AML-193 (cell line): Measurements from ENCODE around the gene PEA15.
A peak's percentile ranks its signal among the peaks of the same experiment; 100 is the strongest.

Experiments used
- DNase-seq, 2 experiments: peaks; one replicate each; lab custom pipeline; 2025; lab: John Stamatoyannopoulos, UW

Gene PEA15

DNA sequence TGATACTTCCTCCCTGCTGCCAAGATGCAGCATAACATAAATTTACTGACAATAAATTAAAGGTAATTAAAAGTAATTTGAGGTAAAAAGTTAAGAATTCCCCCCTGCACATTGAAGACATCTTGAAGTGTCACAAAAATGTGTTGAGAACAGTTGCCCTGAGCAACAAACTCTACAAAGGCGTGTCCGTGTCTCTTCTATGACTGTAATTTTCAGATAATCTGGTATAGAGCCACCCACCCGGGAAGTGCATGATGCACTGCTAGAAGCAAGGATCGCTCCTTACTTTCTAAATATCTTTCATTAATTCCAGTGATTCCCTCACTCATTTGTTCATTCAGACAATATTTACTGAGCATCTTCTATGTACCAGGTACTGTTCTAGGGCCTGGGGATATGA is 25.8 kb upstream of the PEA15 start:
- DNase-seq, result no peak

GRCh38 chr1:160186246-160186645 is 18.9 kb upstream of the PEA15 start:
- no peak for DNase-seq

DNA sequence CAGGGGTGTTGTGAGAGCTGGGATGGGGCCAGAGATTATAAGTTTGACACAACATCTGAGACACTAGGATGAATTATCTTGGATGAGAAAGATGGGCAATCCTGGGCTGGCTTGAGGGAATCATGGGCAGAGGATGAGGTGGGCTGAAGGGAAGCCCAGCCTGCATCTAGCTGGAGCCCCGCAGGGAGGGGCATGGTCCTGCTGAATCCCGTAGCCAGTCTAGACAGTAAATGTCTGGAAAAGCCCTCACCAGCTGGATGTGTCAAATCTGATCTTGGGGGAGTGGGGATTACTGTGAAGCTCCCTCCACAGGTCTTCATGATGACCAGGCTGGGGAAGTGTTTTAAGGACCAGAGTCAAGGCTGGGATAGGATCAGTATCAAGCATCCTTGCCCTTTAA is 18.5 kb upstream of the PEA15 start:
- no peak for DNase-seq

- DNase-seq, result no peak
Measured at GRCh38 chr1:160187407-160187806, 17.8 kb upstream of the PEA15 start.

DNA sequence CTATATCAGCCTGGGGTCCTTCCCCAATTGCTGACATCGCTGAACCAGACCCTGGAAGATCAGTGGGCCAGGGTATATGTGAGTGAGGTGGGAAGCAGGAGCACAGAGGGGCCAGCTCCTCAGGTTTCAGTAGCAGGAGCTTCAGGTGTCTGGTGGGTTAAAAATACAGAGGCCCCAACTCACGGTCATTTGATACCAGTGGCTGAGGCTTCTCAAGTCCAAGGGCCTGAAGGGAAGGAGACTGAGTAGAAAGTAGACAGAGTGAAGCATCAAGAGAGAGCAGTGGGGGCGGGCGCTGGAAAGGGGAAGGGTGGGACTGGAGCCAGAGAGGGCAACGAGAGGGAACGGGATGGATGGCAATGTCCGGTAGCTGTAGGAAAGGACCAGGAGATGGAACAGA is 16.8 kb upstream of the PEA15 start:
- no peak for DNase-seq

DNA sequence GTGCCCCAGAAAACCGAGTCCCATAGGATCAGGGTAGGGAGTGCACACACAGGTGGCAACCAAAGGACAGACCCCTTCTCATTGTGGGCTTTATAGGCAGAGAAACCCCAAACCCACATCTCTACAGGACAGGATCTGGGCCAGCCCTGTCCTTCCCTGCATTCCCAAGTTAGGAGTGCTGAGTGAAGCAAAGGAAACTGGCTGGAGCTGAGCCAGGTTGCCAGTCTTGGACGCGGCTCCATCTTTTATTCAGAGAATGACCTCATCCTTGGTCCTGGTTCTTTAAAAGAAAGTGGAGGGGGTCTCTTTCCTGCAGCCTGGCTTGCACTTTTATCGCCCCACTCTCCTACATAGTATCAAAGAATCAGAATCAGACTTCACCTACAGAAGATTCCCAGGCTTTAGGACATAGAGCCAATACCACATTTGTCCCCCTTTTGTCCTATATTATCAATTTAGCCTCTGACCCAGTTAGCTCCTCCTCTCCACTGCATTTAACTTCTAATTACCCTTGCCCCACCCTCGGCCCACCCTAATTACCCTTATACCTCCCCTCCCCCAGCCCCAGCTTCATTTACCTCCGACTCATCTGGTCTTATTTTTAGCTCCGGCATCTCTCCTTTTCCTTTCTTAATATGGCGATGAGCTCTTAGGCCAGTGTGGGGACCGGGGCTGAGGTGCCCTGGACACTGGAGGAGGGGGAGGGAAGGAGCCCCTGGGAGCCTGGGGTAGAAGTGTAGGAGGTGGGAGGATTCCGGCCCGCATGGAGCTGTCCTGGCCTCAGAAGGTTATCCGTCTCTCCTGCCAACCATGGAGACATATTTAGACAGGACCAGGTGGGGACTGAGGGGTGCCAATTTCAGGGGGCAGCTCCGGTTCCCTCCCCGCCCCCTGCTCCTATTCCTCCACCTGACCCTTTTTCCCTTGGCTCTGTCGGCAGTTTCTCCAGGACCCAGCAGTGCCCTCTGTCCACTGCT is 15.2 kb upstream of the PEA15 start, which contains the start of gene CASQ1:
CASQ1 (plus strand) TSS at position 927 of the 977 bp plus-strand sequence. CDS start 177 bp downstream, outside the sequence.
- DNase-seq, result no peak

DNA sequence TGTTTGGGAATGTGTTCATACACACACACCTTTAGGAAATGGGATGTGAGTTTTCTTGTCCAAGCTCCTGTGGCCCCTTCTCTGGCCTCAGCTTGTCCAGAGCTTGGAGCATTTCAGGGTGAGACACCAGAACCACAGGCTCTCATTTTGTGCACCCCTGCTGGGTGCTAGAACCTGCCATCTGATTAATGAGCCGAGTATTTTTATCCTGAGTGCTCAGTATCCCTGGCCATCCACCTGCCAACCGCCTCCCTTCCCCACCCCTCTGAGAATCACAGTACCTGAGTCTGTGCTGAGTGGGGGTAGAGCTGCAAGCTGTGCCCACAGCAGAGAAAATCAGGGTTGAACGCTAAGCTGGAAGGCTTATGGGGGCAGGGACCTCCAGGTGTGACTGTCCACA is 13.4 kb upstream of the PEA15 start:
- DNase-seq, result no peak

GRCh38 chr1:160192234-160192633 is 12.9 kb upstream of the PEA15 start:
- no peak for DNase-seq

GRCh38 chr1:160193091-160193819 is 11.9 kb upstream of the PEA15 start:
- peak; percentile 69 to 77 for DNase-seq

- DNase-seq, result no peak
Measured at GRCh38 chr1:160193832-160194736, 11.1 kb upstream of the PEA15 start.

DNA sequence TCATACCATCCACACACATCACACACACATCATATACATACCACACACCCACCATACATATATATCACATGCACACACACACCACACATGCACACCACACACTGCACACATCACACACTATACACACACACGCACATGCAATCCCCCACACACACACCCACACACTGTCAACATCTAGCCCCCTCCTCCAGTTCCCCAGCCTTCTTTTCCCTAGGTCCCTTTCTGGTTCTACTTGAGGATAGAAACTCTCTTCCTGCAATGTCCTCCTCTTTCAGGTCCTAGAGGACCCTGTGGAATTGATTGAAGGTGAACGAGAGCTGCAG is 10.5 kb upstream of the PEA15 start:
- no peak for DNase-seq

DNA sequence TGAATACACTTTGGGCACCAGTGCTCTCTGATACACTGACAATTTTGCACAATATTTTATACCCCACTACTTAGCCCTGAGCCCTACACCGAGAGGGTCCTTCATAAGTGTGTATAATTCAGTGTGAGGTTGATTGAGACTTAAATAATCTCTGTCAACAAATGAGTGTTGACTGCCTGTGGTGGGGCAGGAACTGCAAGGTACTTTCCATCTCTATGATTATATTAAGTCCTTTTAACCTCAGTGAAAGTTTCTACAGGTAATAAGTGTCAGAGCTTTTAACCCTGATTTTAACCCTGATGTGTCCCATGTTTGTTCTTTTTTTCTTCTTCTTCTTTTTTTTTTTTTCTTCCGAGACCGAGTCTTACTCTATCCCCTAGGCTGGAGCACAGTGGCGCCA is 9.0 kb upstream of the PEA15 start:
- no peak for DNase-seq

DNA sequence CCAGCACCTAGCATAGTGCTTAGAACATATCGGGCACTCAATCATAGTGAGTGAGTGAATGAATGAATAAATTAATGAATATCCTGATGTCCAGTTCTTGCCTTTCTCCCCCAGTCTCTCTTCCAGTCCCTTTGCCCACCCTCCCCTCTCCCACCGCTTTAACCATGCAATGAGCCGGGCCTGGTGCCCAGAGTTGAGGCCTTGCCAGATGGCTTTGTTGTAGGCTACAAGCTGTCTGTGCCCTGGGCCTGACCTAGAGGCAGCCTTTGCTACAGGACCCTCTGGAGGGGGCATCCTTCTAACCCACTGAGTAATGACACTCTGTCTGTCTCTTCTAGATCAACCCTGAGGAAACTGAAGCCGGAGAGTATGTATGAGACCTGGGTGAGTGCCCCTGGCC is 8.0 kb upstream of the PEA15 start:
- no peak for DNase-seq

GRCh38 chr1:160200786-160201185 is 4.4 kb upstream of the PEA15 start:
- DNase-seq, result peak; percentile 4 to 30

DNA sequence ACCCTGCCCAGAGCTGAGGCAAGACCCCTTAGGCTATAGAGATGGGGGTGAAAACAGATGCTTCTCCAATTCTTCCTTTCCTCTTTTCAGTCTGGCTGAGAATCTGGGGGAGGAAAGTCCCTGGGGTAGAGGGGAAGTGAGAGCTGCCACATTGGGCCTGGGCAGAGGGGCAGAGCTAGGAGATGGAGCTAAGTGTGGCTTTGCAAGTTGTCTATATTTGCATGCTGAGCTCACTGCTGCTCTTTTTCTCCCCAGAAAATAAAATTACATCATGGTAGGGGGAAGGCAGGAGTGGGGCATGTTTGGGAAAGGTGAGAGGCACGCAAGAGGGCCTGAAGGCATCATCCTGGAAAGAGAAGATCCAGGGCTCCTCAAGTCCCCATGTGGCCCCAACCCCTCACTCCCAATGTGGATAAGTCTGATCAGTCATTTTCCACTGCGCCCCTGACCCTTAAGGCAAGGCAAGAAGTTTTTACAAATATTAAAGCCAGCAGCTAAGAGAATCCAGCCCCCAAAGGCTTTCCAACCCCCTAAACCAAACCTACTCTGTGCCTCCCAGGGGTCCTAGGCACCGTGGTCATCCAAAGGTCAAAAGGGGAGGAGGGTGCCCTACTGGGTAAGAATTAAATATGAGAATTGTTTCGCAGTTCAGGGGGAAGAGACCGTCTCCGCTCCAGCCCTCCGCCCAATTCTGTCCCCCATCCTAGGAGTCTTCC is 500 bp upstream of the PEA15 start:
- peak; percentile 45 to 49 for DNase-seq

- DNase-seq, result no peak
Measured at GRCh38 chr1:160206036-160206389, 829 bp downstream of the PEA15 start.

- DNase-seq, result peak in 1 of 2 experiments; percentile 3
Measured at GRCh38 chr1:160206421-160207117, 1.4 kb downstream of the PEA15 start.

DNA sequence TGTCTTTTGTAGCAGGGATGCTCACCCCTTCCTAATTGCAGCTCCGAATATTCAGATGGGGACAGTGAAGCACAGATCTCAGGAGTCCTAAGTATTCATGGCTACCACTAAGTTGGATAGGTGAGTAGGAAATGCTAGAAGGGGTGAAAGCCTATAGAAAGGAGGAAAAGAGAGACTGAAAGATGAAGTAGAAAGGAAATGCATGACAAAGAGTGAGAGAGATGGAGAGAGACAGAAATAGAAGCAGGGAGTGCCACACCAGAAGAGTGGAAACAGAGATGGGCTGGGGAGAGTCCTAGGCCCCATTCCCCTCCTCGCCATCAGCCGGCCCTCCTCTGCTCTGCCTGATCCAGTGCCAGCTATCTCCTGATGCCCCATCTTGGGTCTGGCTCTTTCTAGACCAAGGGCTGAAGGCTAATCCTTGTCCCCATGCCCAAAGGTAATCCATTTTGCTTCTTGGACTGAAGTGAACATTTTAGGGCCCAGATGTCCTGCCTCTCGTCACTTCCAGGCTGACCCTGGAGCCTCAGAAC is 2.0 kb downstream of the PEA15 start:
- no peak for DNase-seq

GRCh38 chr1:160207771-160208556 is 2.8 kb downstream of the PEA15 start:
- DNase-seq, result no peak
